Measurements from ENCODE around the gene LINC01488. TPM values are rescaled to one million over a fixed set of nuclear protein-coding genes. Genes with fewer than 3 reads are reported as not detected.

LINC01488 gene
- polyA plus RNA-seq, 2 donors: 0.02 TPM; not detected in 1

GRCh38 chr11:69462106-69462951, 19.1 kb upstream of the LINC01488 start:
- peaks cover 7 to 20% of the 10 kb centered on the region in 2 donors for H3K9me3 ChIP-seq (ENCODE audit: control insufficient read depth in 2 of 2, insufficient read depth in 1 of 2, low read depth in 1 of 2, low read length in 1 of 2)
- H3K27ac ChIP-seq (ENCODE audit: low read depth in 2 of 2, low read length in 1 of 2): no peak overlapping the region
- no peaks in the 10 kb centered on the region for H3K27me3 ChIP-seq (ENCODE audit: control insufficient read depth in 1 of 2, insufficient read depth in 2 of 2, low read length in 2 of 2)
- no peaks in the 10 kb centered on the region for H3K36me3 ChIP-seq (ENCODE audit: control insufficient read depth in 2 of 2, insufficient read depth in 2 of 2, low read length in 1 of 2)
- no peak overlapping the region for H3K4me3 ChIP-seq (ENCODE audit: low read depth in 1 of 2, low read length in 2 of 2)
- WGBS, 2 donors: 63 to 71% methylated on average over 19 of the region's 19 CpGs
- peaks cover 3 to 26% of the 10 kb centered on the region in 2 donors for H3K4me1 ChIP-seq (ENCODE audit: control insufficient read depth in 2 of 2, insufficient read depth in 2 of 2, low read length in 1 of 2)

- peak overlapping the region in 1 of 2 donors; percentile 22 for H3K27ac ChIP-seq (ENCODE audit: low read depth in 2 of 2, low read length in 1 of 2)
- no peak overlapping the region for H3K4me3 ChIP-seq (ENCODE audit: low read depth in 1 of 2, low read length in 2 of 2)
- H3K36me3 ChIP-seq (ENCODE audit: control insufficient read depth in 2 of 2, insufficient read depth in 2 of 2, low read length in 1 of 2): no peaks in the 10 kb centered on the region
- WGBS, 2 donors: 32 to 46% methylated on average over 11 to 14 of the region's 14 CpGs
- peaks cover 3 to 27% of the 10 kb centered on the region in 2 donors for H3K4me1 ChIP-seq (ENCODE audit: control insufficient read depth in 2 of 2, insufficient read depth in 2 of 2, low read length in 1 of 2)
- peaks cover 7 to 20% of the 10 kb centered on the region in 2 donors for H3K9me3 ChIP-seq (ENCODE audit: control insufficient read depth in 2 of 2, insufficient read depth in 1 of 2, low read depth in 1 of 2, low read length in 1 of 2)
- no peaks in the 10 kb centered on the region for H3K27me3 ChIP-seq (ENCODE audit: control insufficient read depth in 1 of 2, insufficient read depth in 2 of 2, low read length in 2 of 2)
These were observed 18.1 kb upstream of the LINC01488 start for GRCh38 chr11:69463181-69463994.

- no peaks in the 10 kb centered on the region for H3K36me3 ChIP-seq (ENCODE audit: control insufficient read depth in 2 of 2, insufficient read depth in 2 of 2, low read length in 1 of 2)
- WGBS, 2 donors: 67 to 70% methylated on average over 16 of the region's 16 CpGs
- H3K9me3 ChIP-seq (ENCODE audit: control insufficient read depth in 2 of 2, insufficient read depth in 1 of 2, low read depth in 1 of 2, low read length in 1 of 2): peaks cover 7 to 20% of the 10 kb centered on the region in 2 donors
- no peak overlapping the region for H3K4me3 ChIP-seq (ENCODE audit: low read depth in 1 of 2, low read length in 2 of 2)
- H3K27ac ChIP-seq (ENCODE audit: low read depth in 2 of 2, low read length in 1 of 2): peak overlapping the region; percentile 17 to 42
- no peaks in the 10 kb centered on the region for H3K27me3 ChIP-seq (ENCODE audit: control insufficient read depth in 1 of 2, insufficient read depth in 2 of 2, low read length in 2 of 2)
- peaks cover 3 to 29% of the 10 kb centered on the region in 2 donors for H3K4me1 ChIP-seq (ENCODE audit: control insufficient read depth in 2 of 2, insufficient read depth in 2 of 2, low read length in 1 of 2)
These were observed 17.2 kb upstream of the LINC01488 start for GRCh38 chr11:69463995-69464960.

- H3K9me3 ChIP-seq (ENCODE audit: control insufficient read depth in 2 of 2, insufficient read depth in 1 of 2, low read depth in 1 of 2, low read length in 1 of 2): peaks cover 7 to 18% of the 10 kb centered on the region in 2 donors
- peak overlapping the region; percentile 82 to 86 for H3K27ac ChIP-seq (ENCODE audit: low read depth in 2 of 2, low read length in 1 of 2)
- no peaks in the 10 kb centered on the region for H3K36me3 ChIP-seq (ENCODE audit: control insufficient read depth in 2 of 2, insufficient read depth in 2 of 2, low read length in 1 of 2)
- H3K4me3 ChIP-seq (ENCODE audit: low read depth in 1 of 2, low read length in 2 of 2): no peak overlapping the region
- 50 to 55% methylated on average over 17 of the region's 17 CpGs for WGBS, 2 donors
- H3K4me1 ChIP-seq (ENCODE audit: control insufficient read depth in 2 of 2, insufficient read depth in 2 of 2, low read length in 1 of 2): peaks cover 3 to 26% of the 10 kb centered on the region in 2 donors
- no peaks in the 10 kb centered on the region for H3K27me3 ChIP-seq (ENCODE audit: control insufficient read depth in 1 of 2, insufficient read depth in 2 of 2, low read length in 2 of 2)
These were observed 16.0 kb upstream of the LINC01488 start for GRCh38 chr11:69465236-69466000.

GRCh38 chr11:69466039-69466438, 15.4 kb upstream of the LINC01488 start:
- Histone ChIP-seq H3K9me3 (ENCODE audit: control insufficient read depth in 2 of 2, insufficient read depth in 1 of 2, low read depth in 1 of 2, low read length in 1 of 2) (peaks cover 6 to 17% of the 10 kb centered on the region in 2 donors), H3K27me3 (ENCODE audit: control insufficient read depth in 1 of 2, insufficient read depth in 2 of 2, low read length in 2 of 2) (no peaks in the 10 kb centered on the region), H3K4me3 (ENCODE audit: low read depth in 1 of 2, low read length in 2 of 2) (no peak overlapping the region), H3K27ac (ENCODE audit: low read depth in 2 of 2, low read length in 1 of 2) (peak overlapping the region; percentile 82 to 86), H3K36me3 (ENCODE audit: control insufficient read depth in 2 of 2, insufficient read depth in 2 of 2, low read length in 1 of 2) (no peaks in the 10 kb centered on the region), H3K4me1 (ENCODE audit: control insufficient read depth in 2 of 2, insufficient read depth in 2 of 2, low read length in 1 of 2) (peaks cover 3 to 26% of the 10 kb centered on the region in 2 donors)
- WGBS, 2 donors: 54 to 57% methylated on average over 6 of the region's 6 CpGs

- Histone ChIP-seq H3K4me1 (ENCODE audit: control insufficient read depth in 2 of 2, insufficient read depth in 2 of 2, low read length in 1 of 2) (peaks cover 3 to 29% of the 10 kb centered on the region in 2 donors), H3K27ac (ENCODE audit: low read depth in 2 of 2, low read length in 1 of 2) (no peak overlapping the region)
- WGBS, 2 donors: 75 to 87% methylated on average over 4 of the region's 4 CpGs
These were observed 14.3 kb upstream of the LINC01488 start for GRCh38 chr11:69467196-69467595.

GRCh38 chr11:69467646-69468045, 13.8 kb upstream of the LINC01488 start:
- Histone ChIP-seq H3K4me1 (ENCODE audit: control insufficient read depth in 2 of 2, insufficient read depth in 2 of 2, low read length in 1 of 2) (peaks cover 3 to 30% of the 10 kb centered on the region in 2 donors), H3K4me3 (ENCODE audit: low read depth in 1 of 2, low read length in 2 of 2) (no peak overlapping the region), H3K27me3 (ENCODE audit: control insufficient read depth in 1 of 2, insufficient read depth in 2 of 2, low read length in 2 of 2) (no peaks in the 10 kb centered on the region), H3K9me3 (ENCODE audit: control insufficient read depth in 2 of 2, insufficient read depth in 1 of 2, low read depth in 1 of 2, low read length in 1 of 2) (peaks cover 0 to 1% of the 10 kb centered on the region in 2 donors), H3K27ac (ENCODE audit: low read depth in 2 of 2, low read length in 1 of 2) (no peak overlapping the region), H3K36me3 (ENCODE audit: control insufficient read depth in 2 of 2, insufficient read depth in 2 of 2, low read length in 1 of 2) (no peaks in the 10 kb centered on the region)
- 82 to 89% methylated on average over 9 of the region's 9 CpGs for WGBS, 2 donors

More at GRCh38 chr11:69467196-69467595, 14.3 kb upstream of the LINC01488 start:
- H3K9me3 ChIP-seq (ENCODE audit: control insufficient read depth in 2 of 2, insufficient read depth in 1 of 2, low read depth in 1 of 2, low read length in 1 of 2): peaks cover 0 to 6% of the 10 kb centered on the region in 2 donors
- H3K27me3 ChIP-seq (ENCODE audit: control insufficient read depth in 1 of 2, insufficient read depth in 2 of 2, low read length in 2 of 2): no peaks in the 10 kb centered on the region
- H3K36me3 ChIP-seq (ENCODE audit: control insufficient read depth in 2 of 2, insufficient read depth in 2 of 2, low read length in 1 of 2): no peaks in the 10 kb centered on the region
- no peak overlapping the region for H3K4me3 ChIP-seq (ENCODE audit: low read depth in 1 of 2, low read length in 2 of 2)

GRCh38 chr11:69468221-69468620, 13.2 kb upstream of the LINC01488 start:
- 91 to 92% methylated on average over 11 of the region's 11 CpGs for WGBS, 2 donors
- Histone ChIP-seq H3K4me1 (ENCODE audit: control insufficient read depth in 2 of 2, insufficient read depth in 2 of 2, low read length in 1 of 2) (peaks cover 3 to 27% of the 10 kb centered on the region in 2 donors), H3K27ac (ENCODE audit: low read depth in 2 of 2, low read length in 1 of 2) (no peak overlapping the region)

More at GRCh38 chr11:69468221-69468620, 13.2 kb upstream of the LINC01488 start:
- Histone ChIP-seq H3K36me3 (ENCODE audit: control insufficient read depth in 2 of 2, insufficient read depth in 2 of 2, low read length in 1 of 2) (no peaks in the 10 kb centered on the region), H3K9me3 (ENCODE audit: control insufficient read depth in 2 of 2, insufficient read depth in 1 of 2, low read depth in 1 of 2, low read length in 1 of 2) (peaks cover 0 to under 1% of the 10 kb centered on the region in 2 donors), H3K4me3 (ENCODE audit: low read depth in 1 of 2, low read length in 2 of 2) (no peak overlapping the region), H3K27me3 (ENCODE audit: control insufficient read depth in 1 of 2, insufficient read depth in 2 of 2, low read length in 2 of 2) (no peaks in the 10 kb centered on the region)
